Breast epithelium (tissue), 4 donors: Measurements from ENCODE around the gene ABCC6. TPM values are rescaled to one million over a fixed set of nuclear protein-coding genes. Genes with fewer than 3 reads are reported as not detected.
A peak's percentile ranks its signal among the peaks of the same experiment; 100 is the strongest.

Experiments
- DNase-seq, 2 donors: peaks; one replicate each; pipeline ENCODE4 v3.0.0-alpha.2; 2019; ENCODE audit warnings: low spot score in 2 of 2
- H3K27ac ChIP-seq, 2 donors: fragments of 200-600 bp; sonication (generic) in 1 of 2; one replicate each; pipeline ENCODE4 v1.5.1; 2016 to 2019; ENCODE audit warnings: mild to moderate bottlenecking in 1 of 2
- H3K27me3 ChIP-seq, 2 donors: fragments of 200-600 bp; sonication (generic) in 1 of 2; one replicate each; pipeline versions ENCODE4 v1.5.1 to v1.6.0; 2017 to 2019; ENCODE audit warnings: control low read depth in 1 of 2, mild to moderate bottlenecking in 1 of 2
- H3K36me3 ChIP-seq: fragments of 200-600 bp; one replicate; pipeline ENCODE4 v1.5.1; 2019
- H3K4me1 ChIP-seq, 2 donors: fragments of 200-600 bp; sonication (generic); one replicate each; pipeline ENCODE4 v1.5.1; 2016 to 2019; ENCODE audit warnings: control low read depth in 1 of 2
- H3K4me3 ChIP-seq, 3 donors: fragments of 200-600 bp; sonication (generic); 1 replicate in 2 of 3; 2 replicates in 1 of 3; pipeline ENCODE4 v1.5.1; 2016 to 2019; ENCODE audit warnings: mild to moderate bottlenecking in 3 of 3, moderate library complexity in 2 of 3
- H3K9me3 ChIP-seq, 2 donors: fragments of 200-600 bp; sonication (generic) in 1 of 2; one replicate each; pipeline ENCODE4 v1.5.1; 2016 to 2019; ENCODE audit warnings: control low read depth in 1 of 2
- CTCF ChIP-seq, 3 donors: fragments of 450-650 bp; IDR thresholded peaks; one replicate each; pipeline ENCODE4 v1.5.1; 2016 to 2017; ENCODE audit warnings: antibody characterized with exemption in 3 of 3, mild to moderate bottlenecking in 3 of 3, moderate library complexity in 3 of 3
- POLR2A ChIP-seq: fragments of 450-650 bp; IDR thresholded peaks from one replicate; pipeline ENCODE4 v1.6.1; 2016; ENCODE audit warnings: antibody characterized with exemption, mild to moderate bottlenecking, moderate library complexity
- POLR2AphosphoS5 ChIP-seq, 3 donors: sonication (generic); formaldehyde crosslinking; IDR thresholded peaks; one replicate each; pipeline ENCODE4 v1.6.1; 2017; ENCODE audit warnings: antibody characterized with exemption in 3 of 3
- intact Hi-C: fragments of 100-400 bp; cut with DNase I; formaldehyde crosslinking; loops from one replicate; pipeline ENCODE4 v1.15.1; 2023; ENCODE audit warnings: low total_unique reads
- total RNA-seq, 3 donors: library from RNA; depleted of rRNA; stranded (reverse); fragments of >200 nt; gene quantifications; one replicate each; pipeline ENCODE4 v1.1.0, GENCODE V29; 2016

ABCC6 gene
- total RNA-seq, 3 donors from 2014 or later, result 3.6 to 4.2 (median 3.8) TPM

DNA sequence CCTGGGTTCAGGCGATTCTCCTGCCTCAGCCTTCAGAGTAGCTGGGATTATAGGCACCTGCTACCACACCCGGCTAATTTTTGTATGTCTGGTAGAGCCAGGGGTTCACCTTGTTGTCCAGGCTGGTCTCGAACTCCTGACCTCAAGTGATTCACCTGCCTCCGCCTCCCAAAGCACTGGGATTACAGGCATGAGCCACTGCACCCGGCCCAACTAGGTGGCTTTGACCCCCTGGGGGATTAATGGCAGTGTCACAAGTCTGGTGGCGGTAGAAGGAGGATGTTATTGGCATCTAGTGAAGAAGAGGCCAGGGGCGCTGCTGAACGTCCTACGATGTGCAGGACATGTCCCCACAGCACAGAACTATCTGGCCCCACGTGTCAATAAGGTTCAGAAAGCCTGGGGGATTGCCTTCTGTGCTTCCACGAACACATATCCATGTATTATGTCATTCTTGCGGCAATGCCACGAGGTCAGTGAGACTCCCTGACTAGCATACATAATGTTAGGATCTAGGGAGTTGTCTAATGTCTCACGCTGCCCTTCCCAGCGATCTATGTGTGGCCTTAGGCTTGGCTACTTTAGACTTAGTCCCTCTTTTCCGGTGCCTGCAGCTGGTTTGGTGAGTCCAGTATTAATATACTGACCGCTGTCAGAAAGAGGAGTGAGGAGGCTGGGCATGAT lies 75.8 kb downstream of the ABCC6 start:
- H3K27ac ChIP-seq, result no peak overlapping the region
- H3K4me1 ChIP-seq, result peaks cover 0 to 9% of the 10 kb centered on the region in 2 donors
- intact Hi-C loops, result no loop called here
- H3K27me3 ChIP-seq, result no peaks in the 10 kb centered on the region
- H3K36me3 ChIP-seq, result no peaks in the 10 kb centered on the region
- TF ChIP-seq CTCF (IDR thresholded peaks at IDR 0.05) (no peak), POLR2A (no peak), POLR2AphosphoS5 (IDR thresholded peaks at IDR 0.05) (no peak)
- DNase-seq, result no peak
- no peaks in the 10 kb centered on the region for H3K9me3 ChIP-seq
- no peak overlapping the region for H3K4me3 ChIP-seq

DNA sequence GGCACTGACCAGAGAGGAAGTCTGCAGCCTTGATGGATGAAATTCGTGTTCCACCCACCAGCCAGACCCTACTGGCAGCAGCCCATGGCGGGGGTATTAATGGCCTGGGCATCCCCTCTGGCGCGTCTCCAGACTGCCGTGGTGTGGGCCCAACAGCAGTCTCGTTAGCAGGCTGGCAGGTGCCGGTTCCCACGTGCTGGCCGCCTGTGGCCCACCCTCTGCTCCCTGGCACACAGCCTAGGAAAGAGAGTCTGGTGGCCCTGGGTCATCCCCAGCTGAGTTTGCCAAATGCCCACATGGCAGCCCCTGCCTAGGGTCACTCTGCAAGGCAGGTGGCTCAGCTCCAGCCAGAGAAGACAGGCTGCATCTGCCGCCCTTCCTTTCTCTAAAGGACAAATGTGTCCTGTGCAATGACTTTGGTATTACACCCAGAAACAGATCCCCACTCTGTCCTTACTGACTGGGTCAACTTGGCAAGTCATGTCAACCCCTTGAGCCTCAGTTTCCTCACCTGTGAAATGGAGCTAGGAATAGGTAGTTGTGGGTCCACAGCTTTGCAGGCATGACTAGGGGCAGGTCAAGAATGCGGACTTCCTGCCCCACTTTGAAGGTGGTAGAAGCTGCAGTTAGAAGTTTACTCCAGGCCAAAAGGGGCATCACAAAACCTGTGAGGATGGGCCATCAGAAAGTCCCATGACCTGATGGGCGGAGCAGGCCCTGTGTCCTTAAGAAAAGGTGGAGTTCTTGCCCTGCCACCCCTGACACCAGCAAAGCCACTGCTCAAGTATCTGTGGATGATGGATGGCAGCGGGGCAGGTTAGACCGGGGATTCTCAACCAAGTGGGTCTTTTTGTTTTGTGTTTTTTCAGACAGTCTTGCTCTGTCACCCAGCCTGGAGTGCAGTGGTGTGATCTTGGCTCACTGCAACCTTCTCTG lies 76.6 kb downstream of the ABCC6 start:
- intact Hi-C loops, result no loop called here
- no peak for DNase-seq
- no peaks in the 10 kb centered on the region for H3K27me3 ChIP-seq
- H3K9me3 ChIP-seq, result no peaks in the 10 kb centered on the region
- TF ChIP-seq POLR2AphosphoS5 (IDR thresholded peaks at IDR 0.05), result no peak
- TF ChIP-seq CTCF (IDR thresholded peaks at IDR 0.05), result no peak
- no peak for TF ChIP-seq POLR2A
- H3K36me3 ChIP-seq, result no peaks in the 10 kb centered on the region
- no peak overlapping the region for H3K4me3 ChIP-seq
- H3K27ac ChIP-seq, result no peak overlapping the region
- H3K4me1 ChIP-seq, result peaks cover 0 to 9% of the 10 kb centered on the region in 2 donors

DNA sequence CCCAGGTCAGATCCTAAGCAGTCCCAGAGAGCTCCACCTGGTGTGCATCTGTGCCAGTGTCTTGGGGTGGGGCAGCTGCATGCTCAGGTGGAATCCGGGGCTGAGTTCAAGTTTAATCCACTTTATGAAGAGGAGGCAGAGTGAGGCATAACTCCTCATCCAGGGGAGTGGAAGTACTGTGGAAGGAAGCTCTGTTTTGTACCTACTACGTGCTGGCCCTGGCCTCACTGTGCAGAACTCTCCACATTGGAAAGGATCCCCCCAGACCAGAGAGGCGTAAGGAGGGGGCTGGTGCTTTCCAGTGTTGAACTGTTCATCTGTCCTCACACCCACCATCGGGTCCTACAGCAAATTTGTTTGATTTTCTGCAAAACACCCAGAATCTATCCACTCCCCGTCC lies 78.0 kb downstream of the ABCC6 start:
- TF ChIP-seq CTCF (IDR thresholded peaks at IDR 0.05) (no peak), POLR2A (no peak), POLR2AphosphoS5 (IDR thresholded peaks at IDR 0.05) (no peak)
- H3K4me3 ChIP-seq, result no peak overlapping the region
- intact Hi-C loops, result no loop called here
- H3K27me3 ChIP-seq, result no peaks in the 10 kb centered on the region
- H3K36me3 ChIP-seq, result no peaks in the 10 kb centered on the region
- peaks cover 0 to 5% of the 10 kb centered on the region in 2 donors for H3K4me1 ChIP-seq
- H3K9me3 ChIP-seq, result no peaks in the 10 kb centered on the region
- no peak for DNase-seq
- H3K27ac ChIP-seq, result no peak overlapping the region

GRCh38 chr16:16144416-16144815 lies 78.9 kb downstream of the ABCC6 start:
- no peak for TF ChIP-seq POLR2A
- no peak for TF ChIP-seq POLR2AphosphoS5 (IDR thresholded peaks at IDR 0.05)
- TF ChIP-seq CTCF (IDR thresholded peaks at IDR 0.05), result no peak
- intact Hi-C loops, result no loop called here
- H3K27me3 ChIP-seq, result no peaks in the 10 kb centered on the region
- no peaks in the 10 kb centered on the region for H3K36me3 ChIP-seq
- no peaks in the 10 kb centered on the region for H3K9me3 ChIP-seq
- no peak overlapping the region for H3K27ac ChIP-seq
- H3K4me3 ChIP-seq, result no peak overlapping the region
- H3K4me1 ChIP-seq, result no peaks in the 10 kb centered on the region
- peak in 1 of 2 donors; percentile 33 for DNase-seq

DNA sequence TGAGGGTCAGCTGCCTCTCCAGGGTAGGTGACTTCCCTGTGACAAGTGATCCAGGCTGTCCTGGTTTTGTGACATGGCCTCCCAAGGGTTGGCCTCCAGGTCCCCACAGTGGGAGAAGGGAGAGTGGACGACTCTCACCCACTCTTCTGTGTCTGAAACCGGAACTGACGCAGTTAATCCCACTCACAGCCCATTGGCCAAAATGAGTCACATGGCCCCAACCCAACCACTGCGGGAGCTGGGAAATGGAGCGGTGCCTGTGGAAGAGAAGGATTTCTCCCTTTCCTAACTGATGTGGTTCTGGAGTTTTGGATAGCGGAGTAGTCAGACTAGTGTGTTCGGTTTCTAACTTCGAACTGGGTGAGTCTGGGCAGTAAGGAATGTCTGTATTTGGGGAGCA lies 79.4 kb downstream of the ABCC6 start:
- Histone ChIP-seq H3K4me3 (no peak overlapping the region), H3K9me3 (no peaks in the 10 kb centered on the region), H3K36me3 (no peaks in the 10 kb centered on the region), H3K27me3 (no peaks in the 10 kb centered on the region), H3K27ac (no peak overlapping the region), H3K4me1 (no peaks in the 10 kb centered on the region)
- no peak for DNase-seq
- intact Hi-C loops, result no loop called here
- no peak for TF ChIP-seq POLR2A
- no peak for TF ChIP-seq POLR2AphosphoS5 (IDR thresholded peaks at IDR 0.05)
- no peak for TF ChIP-seq CTCF (IDR thresholded peaks at IDR 0.05)
